Measurements from ENCODE around the gene JAKMIP2. TPM values are rescaled to one million over a fixed set of nuclear protein-coding genes. Genes with fewer than 3 reads are reported as not detected.

JAKMIP2 gene
- total RNA-seq, 1 experiment from 2014 or later, result 6.4 TPM

GRCh38 chr5:147558826-147559225 lies 223.7 kb downstream of the JAKMIP2 start:
- H3K4ac ChIP-seq (ENCODE audit: low read depth, low read length), result no peak overlapping the region
- Mint-ChIP-seq H3K27ac (peak overlapping the region in 1 of 3 experiments; percentile 2; a peak in 3 of 7 replicates), H3K27me3 (ENCODE audit: low read depth) (no peaks in the 10 kb centered on the region), H3K4me1 (peaks cover 63 to 65% of the 10 kb centered on the region in 2 experiments), H3K4me3 (peak overlapping the region in 1 of 2 experiments; percentile 37; a peak in 2 of 5 replicates), H3K36me3 (ENCODE audit: insufficient read depth in 1 of 3, low read depth in 3 of 3) (peaks cover 12 to 22% (median 21%) of the 10 kb centered on the region in 3 experiments), H3K9me3 (no peaks in the 10 kb centered on the region)
- TF ChIP-seq, protein P1, sequence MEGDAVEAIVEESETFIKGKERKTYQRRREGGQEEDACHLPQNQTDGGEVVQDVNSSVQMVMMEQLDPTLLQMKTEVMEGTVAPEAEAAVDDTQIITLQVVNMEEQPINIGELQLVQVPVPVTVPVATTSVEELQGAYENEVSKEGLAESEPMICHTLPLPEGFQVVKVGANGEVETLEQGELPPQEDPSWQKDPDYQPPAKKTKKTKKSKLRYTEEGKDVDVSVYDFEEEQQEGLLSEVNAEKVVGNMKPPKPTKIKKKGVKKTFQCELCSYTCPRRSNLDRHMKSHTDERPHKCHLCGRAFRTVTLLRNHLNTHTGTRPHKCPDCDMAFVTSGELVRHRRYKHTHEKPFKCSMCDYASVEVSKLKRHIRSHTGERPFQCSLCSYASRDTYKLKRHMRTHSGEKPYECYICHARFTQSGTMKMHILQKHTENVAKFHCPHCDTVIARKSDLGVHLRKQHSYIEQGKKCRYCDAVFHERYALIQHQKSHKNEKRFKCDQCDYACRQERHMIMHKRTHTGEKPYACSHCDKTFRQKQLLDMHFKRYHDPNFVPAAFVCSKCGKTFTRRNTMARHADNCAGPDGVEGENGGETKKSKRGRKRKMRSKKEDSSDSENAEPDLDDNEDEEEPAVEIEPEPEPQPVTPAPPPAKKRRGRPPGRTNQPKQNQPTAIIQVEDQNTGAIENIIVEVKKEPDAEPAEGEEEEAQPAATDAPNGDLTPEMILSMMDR (conservative IDR thresholded peaks at IDR 0.05), result peak; percentile 81
- H4K8ac ChIP-seq (replicated peaks; ENCODE audit: insufficient read length, low read depth, low read length), result no peak overlapping the region
- no peak overlapping the region for H2BK12ac ChIP-seq (ENCODE audit: insufficient read length, low read depth, low read length)
- no peak overlapping the region for H3K23ac ChIP-seq (ENCODE audit: insufficient read length, low read depth, low read length)
- H3K27ac ChIP-seq (ENCODE audit: insufficient read length, low read depth, low read length), result no peak overlapping the region
- no peak overlapping the region for H3K56ac ChIP-seq (ENCODE audit: insufficient read length, low read depth, low read length)
- no peak overlapping the region for H3K9ac ChIP-seq (ENCODE audit: extremely low read depth, insufficient read length, low read length)
- no peaks in the 10 kb centered on the region for H3K79me1 ChIP-seq (ENCODE audit: insufficient read depth, low read depth, low read length, poor library complexity, severe bottlenecking)
- WGBS (ENCODE audit: extremely low coverage, insufficient read length, low lambda C conversion rate), result no CpG with 5 or more reads among the region's 2 CpGs
- no peak overlapping the region for H3K14ac ChIP-seq (ENCODE audit: insufficient read depth, low read length)
- no peak overlapping the region for H2BK15ac ChIP-seq (ENCODE audit: low read depth, low read length)
- no peaks in the 10 kb centered on the region for H4K20me1 ChIP-seq (ENCODE audit: control insufficient read depth, insufficient read depth, insufficient read length)
- H3K4me1 ChIP-seq (ENCODE audit: insufficient read depth, low read length), result peaks cover 7% of the 10 kb centered on the region; the same call in 1 of the 2 replicates
- no peak overlapping the region for H2BK120ac ChIP-seq (ENCODE audit: low read depth, low read length, poor library complexity, severe bottlenecking)
- H3K27me3 ChIP-seq (ENCODE audit: insufficient read depth, low read length), result no peaks in the 10 kb centered on the region
- H3K23me2 ChIP-seq (ENCODE audit: insufficient read length, low read depth, low read length, poor library complexity, severe bottlenecking), result peaks cover 4% of the 10 kb centered on the region
- no peak overlapping the region for H2BK5ac ChIP-seq (ENCODE audit: insufficient read length, low read length)
- peak; percentile 60 for DNase-seq
- H2BK20ac ChIP-seq (ENCODE audit: low read depth, low read length, poor library complexity, severe bottlenecking), result no peak overlapping the region
- H2AK5ac ChIP-seq (ENCODE audit: insufficient read length, low read length), result no peak overlapping the region
- no peak overlapping the region for H3K4me2 ChIP-seq (ENCODE audit: insufficient read depth, insufficient read length, low read length)
- H3K9me3 ChIP-seq (ENCODE audit: control insufficient read depth, low read depth, low read length), result no peaks in the 10 kb centered on the region
- no peak overlapping the region for H3T11ph ChIP-seq (ENCODE audit: low read length)
- H3K18ac ChIP-seq (ENCODE audit: insufficient read length, low read depth, low read length), result no peak overlapping the region
- H4K5ac ChIP-seq (ENCODE audit: insufficient read length, low read depth, low read length), result no peak overlapping the region
- H2AFZ ChIP-seq (ENCODE audit: low read length), result no peak overlapping the region
- peaks cover 14% of the 10 kb centered on the region; the same call in 1 of the 2 replicates for H3K79me2 ChIP-seq (ENCODE audit: insufficient read depth, low read length)
- no peak overlapping the region for H4K91ac ChIP-seq (ENCODE audit: insufficient read length, low read depth, low read length)
